Skin of body (tissue), 2 donors: Measurements from ENCODE around the gene MKRN2. TPM values are rescaled to one million over a fixed set of nuclear protein-coding genes. Genes with fewer than 3 reads are reported as not detected.
"Not testable (repeated sequence)": the region's sequence is repeated elsewhere in the genome, so short reads cannot be mapped to it uniquely, and the experiment has no call there.

Experiments
- DNase-seq: peaks from one replicate; lab custom pipeline; 2025; lab: John Stamatoyannopoulos, UW
- total RNA-seq: library from RNA; depleted of rRNA; stranded (reverse); fragments of >200 nt; gene quantifications from one replicate; pipeline ENCODE4 v1.2.3, GENCODE V29; 2014

Gene MKRN2
- total RNA-seq, 1 donor from 2014 or later = 27.0 TPM

DNA sequence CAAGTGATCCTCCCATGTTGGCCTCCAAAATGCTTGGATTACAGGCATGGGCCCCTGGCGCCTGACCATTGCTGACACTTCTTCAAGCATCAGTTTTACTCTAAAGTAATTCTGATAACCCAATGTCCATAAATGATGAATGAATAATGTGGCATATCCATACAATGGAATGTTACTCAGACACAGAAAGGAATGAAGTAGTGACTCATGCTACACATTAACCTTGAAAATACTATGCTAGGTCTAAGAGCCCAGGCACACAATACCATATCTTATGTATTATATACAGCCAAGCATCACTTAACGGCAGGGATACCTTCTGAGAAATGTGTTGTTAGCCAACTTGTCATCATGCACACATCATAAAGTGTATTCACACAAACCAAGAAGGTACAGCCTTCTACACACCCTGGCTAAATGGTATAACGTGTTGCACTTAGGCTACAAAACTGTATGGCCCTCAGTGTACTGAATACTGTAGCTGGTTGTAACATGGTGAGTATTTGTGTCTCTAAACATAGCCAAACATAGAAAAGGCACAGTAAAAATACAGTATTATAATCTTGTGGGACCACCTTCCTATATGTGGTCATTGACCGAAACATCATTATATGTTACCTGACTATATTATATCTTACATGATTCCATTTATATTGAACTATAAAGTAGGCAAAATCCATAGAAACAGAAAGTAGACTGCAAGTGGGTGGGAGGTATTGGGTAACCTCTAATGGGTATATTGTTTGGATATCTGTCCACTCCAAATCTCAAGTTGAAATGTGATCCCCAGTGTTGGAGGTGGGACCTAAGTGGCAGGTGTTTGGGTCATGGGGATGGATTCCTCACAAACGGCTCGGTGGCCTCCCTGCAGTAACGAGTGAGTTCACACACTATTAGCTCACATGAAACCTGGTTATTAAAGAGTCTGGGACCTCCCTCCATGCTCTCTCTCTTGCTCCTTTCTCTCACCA is 31.4 kb downstream of the MKRN2 start:
- DNase-seq = no peak

DNA sequence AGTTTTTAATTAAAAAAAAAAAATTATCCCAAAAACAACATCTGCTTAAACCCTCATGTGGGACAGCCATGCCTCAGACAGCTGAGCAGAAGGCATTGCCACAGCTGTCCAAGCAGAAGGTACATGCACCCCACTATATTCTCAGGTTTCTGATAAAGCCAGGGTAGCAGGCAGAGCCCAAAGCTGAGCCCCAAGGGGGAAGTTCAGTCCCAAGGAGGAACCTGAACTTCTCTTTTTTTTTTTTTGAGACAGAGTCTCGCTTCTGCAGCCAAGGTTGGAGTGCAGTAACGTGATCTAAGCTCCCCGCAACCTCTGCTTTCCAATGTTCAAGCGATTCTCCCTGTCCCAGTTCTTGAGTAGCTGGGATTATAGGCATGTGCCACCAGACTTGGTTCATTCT is 33.2 kb downstream of the MKRN2 start:
- DNase-seq = no peak

DNA sequence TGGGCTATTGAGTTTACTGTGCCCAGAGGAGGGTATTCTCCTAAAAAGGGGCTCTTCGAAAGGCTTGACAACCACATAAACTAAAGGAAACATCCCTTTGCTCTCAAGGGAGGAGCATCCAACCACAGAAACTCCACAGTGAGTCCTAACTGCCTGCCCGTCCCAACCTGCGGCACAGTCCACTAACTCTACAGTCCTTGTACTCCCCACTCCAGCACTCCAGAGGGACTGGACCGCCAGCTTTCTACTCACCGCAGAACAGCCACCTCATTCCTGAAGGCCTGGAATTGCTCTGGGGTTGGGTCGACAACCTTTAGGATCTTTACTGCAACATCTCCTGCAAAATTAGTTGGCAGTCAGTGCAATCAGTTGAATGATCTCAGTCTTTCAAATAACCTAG is 34.6 kb downstream of the MKRN2 start:
- DNase-seq = no peak

DNA sequence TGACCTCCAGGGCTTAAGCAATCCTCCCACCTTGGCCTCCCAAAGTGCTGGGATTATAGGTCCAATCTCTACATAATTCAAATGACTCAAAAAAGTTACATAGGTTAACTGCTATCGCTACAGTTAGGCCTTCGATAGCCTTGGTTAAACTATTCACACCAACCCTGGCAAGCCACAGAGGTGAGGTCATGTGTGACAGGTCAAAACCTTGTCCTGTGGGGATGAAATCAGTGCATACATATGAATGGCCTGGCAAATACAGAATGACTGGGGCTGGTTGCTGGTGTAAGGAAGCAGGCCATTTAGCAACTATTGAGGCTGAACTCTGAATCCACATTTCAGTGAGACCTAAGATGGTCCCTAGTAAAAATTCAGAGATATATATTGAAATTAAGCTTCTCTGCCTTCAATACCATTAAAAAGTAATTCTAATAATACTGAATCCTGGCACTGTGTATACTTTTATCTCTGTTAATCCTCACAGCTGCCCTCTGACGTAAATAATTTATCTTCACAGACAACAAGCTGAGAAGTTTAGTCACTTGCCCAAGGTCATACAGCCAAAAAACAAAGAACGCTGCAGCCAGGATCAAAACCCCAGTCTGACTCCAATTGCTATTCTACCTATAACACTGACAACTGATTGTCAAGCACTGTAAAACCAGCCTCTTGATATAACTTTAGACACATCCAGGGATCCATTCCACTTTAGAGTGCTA is 35.3 kb downstream of the MKRN2 start:
- no peak for DNase-seq

DNA sequence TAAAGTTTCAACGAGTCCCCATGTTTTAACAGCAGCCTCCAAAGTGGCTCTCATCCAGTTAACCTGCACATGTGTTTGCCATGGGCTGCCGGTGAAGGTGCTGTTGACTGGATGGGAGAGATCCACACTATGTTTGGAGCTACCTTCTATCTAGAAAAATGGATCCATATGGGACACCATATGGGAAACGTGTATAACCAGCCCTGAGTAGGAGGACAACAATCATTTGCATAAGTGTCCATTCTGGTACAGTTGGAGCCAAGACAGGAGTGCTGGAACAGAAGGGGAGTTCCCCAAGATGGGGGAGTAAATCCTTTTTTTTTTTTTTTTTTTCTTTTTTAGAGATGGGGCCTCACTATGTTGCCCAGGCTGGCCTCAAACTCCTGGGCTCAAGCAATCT is 36.6 kb downstream of the MKRN2 start:
- no peak for DNase-seq

DNA sequence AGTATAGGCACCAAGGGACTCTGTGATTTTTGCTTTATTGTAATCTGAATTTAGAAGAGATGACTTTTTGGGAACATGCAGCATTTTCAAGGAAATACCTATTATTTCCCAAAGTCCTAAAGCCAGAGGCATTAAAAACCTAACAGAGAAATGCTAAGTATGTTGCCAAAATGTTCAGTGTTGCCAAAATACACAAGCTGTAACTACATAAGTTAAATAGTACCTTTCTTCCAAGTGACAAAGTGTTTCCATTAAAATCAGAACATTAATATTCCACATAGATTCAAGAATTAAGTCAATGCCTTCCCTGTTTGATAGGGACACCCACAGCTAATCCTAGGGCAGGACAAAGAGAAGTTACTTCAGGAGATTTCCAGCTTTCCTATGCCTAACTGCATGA is 42.0 kb downstream of the MKRN2 start:
- no peak for DNase-seq

DNA sequence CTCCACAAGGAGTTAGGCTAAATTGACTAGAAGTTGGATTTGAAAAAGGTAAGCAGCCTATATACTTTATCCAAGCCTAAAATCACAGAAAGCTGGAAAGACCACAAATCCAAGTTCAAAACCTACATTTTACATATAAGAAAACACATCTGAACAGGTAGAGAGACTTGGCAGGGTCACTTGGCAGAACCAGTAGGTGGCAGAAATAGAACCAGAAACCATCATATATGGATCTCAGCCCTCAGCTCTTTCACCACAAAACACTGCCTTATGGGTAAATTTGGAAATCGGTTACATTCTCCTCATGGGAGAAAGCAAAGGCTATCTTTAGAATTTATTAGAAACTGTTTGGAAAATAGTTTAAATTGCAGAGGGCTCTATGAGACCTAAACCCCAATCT is 44.2 kb downstream of the MKRN2 start:
- DNase-seq = no peak

DNA sequence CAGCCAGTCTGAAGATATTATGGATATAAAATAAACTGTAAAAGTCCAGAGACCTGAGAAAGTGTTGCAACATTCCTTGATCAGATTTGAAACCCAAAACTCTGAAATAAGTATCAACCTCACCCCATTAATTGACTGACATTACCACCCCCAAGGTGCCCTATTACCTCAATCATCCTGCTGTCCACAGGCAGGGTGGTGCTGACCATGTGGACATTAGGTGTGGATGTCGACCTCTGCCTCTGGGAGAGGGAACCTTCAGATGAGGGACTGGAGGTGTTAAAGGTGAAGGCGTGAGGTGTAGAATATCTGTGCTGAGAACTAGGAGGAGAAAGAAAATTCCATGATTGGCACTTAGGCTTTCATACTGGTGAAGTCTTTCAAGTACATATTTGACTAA is 47.1 kb downstream of the MKRN2 start:
- no peak for DNase-seq

DNA sequence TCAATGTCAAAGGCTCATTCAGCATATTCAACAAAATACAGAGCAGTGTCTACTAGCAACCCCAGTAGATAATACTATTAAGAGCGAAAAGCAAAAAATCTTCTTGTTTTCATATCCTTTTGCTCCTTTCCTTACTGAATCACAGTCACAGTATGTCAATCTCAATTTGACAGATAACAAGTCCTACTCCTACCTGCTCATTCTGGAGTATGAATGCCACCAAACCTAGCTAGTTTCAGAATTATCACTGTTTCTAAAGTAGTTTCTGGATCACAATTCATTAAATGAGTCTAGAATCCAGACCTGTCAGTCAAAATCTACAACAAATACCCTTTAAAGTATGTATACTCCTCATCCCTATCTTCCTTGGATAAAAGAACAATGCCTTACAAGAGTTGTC is 51.5 kb downstream of the MKRN2 start:
- DNase-seq = no peak

DNA sequence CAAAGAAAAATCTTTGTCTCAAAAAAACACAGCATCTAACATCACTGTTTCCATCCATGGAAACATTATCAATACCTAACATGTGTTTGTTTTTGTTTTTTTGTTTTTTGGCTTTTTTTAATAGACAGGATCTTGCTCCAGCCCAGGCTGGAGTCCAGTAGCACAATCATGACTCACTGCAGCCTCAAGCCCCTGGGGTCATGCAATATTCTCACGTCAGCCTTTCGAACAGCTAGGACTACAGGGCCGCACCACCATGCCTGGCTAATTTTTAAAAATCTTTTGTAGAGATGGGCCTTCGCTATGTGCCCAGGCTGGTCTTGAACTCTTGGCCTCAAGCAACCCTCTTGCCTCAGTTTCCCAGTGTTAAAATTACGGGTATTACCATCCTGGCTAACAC is 54.2 kb downstream of the MKRN2 start:
- no peak for DNase-seq

DNA sequence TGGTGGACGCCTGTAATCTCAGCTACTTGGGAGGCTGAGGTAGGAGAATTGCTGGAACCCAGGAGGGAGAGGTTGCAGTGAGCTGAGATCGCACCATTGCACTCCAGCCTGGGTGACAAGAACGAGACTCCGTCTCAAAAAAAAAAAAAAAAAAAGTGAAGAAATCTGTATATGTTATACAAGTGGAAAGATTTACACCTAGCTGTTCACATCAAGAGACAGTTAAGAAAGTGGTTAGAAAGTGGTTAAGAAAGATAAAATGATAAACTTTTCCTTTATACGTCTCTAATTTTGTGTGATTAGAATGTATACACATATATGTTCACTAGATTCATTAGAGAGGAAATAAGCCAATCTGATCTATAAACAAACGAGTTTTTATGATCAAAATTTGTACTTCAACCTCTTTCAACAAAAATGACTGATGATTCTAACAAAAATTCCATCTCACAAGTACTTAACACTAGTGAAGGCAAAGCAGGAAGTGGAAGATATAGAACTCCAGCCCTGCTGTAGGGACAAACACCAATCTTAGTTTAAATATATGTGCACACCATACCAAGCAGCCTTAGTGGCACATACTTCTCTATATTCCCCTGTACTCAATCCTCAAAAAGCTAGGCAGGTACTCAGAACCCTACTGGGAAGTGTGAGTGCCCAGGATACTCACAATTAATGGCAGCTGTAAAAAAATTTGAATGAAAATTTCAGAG is 55.8 kb downstream of the MKRN2 start:
- DNase-seq = no peak

DNA sequence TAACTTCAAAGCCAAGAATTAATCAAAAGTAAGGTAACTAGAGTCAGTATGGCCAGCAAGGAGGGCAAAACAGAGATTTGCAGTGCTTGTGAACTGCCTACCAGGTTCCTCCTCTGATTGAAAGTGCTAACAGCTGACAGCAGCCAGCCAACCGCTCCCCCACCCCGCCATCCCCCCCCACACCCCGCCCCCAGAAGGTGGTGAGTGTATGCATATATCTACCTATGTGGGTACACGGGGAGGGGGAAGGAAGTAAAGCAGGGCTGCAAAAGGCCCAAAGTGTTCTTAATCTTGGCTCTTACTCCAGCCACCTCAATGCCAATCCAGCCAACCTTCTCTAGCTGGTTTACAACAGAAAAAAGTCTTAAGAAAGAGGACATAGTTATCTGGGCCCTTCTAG is 56.4 kb downstream of the MKRN2 start:
- DNase-seq = no peak

DNA sequence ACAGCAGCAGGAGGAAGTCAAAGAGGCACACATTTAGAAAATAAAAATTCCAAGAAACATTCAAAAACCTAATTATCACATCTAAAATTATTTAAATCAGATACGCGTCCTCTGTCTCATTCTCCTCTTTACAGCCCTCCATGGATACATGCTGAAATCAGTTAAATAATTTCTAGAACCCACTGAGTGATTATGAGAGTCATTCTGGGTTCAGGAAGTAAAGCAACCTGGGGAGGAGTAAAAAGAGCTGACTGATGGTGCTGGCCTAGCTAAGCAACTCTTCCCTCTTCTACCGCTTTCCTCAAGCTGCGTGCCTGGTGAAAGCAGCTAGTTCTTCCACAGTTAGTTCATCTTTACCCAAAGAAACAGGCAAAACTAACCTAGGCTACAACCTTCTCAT is 58.4 kb downstream of the MKRN2 start:
- DNase-seq = no peak

DNA sequence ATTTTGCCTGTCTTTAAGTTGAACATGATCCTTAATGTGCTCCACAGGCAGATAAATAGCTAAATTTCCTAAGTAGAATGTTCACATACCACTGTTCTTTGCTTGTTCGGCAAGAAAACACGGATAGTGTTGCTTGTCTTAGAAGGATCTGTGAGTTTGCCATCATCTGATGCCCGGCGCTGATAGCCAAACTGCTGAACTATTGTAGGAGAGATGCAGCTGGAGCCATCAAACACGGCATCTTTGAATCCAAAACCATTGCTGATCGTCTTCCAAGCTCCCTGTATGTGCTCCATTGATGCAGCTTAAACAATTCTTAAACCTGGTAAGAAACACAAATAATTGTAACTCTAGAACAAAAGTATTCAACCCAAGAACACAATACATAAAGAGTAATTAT is 61.5 kb downstream of the MKRN2 start:
- no peak for DNase-seq

DNA sequence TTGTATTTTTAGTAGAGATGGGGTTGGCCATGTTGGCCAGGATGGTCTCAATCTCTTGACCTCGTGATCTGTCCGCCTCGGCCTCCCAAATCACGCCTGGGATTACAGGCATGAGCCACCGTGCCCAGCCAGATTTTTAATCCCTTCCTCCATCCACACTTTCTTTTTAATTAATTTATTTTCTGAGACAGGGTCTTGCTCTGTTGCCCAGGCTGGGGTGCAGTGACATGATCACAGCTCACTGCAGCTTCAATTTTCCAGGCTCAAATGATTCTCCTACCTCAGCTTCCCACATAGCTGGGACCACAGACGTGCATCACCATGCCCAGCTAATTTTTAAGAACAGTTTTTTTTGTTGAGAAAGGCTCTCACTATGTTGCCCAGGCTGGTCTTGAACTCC is 63.4 kb downstream of the MKRN2 start:
- no peak for DNase-seq

DNA sequence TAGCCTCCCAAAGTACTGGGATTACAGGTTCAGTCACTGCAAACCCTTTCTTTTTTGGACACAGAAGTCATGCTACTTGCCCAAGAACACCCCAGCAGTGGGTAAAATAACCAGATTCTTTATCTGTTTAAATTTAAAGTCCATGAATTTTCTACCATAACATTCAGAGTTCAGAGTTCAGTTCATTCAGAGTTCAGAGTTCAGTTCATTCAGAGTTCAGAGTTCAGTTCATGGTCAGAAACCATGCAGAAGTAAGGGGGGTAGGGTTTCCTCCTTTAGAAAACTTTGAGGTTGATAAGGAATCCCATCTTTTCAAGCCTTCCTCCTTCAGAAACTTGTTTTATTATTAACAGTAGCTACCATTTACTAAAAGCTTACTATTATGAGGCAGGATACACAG is 63.8 kb downstream of the MKRN2 start:
- DNase-seq = no peak

DNA sequence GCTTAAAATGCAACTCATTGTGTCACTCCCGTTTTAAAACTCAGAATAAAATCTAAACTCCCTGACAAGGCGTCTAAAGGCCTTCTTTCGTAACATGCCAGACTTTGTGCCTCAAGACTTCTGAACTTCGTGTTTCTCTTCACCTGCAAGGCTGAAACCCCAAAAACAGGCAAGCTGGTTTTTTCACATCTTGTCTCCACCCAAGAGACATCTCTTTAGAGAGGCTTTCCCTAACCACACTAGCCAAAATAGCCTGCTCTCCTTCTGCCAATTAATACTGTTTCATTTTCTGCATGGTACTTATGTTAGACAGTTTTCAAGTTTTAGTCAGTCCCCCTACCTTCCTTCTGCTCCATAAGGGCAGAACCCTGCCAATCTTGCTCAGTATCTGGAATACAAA is 65.4 kb downstream of the MKRN2 start:
- DNase-seq = no peak

DNA sequence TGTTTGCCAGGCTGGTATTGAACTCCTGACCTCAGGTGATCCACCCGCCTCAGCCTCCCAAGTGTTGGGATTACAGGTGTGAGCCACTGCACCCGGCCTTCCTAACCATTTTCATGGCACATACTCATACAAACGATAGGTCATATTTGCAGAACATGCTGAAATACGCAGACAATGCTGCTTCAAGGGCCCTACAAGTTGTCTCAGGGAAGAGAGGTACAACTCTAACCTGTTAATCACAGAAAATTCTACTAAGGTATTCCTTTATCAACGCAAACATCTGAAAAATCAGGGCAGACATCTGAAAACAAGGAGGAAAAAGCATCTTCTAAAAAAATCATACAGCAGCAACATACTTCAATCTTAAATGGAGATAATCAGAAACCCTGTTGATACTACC is 67.2 kb downstream of the MKRN2 start:
- no peak for DNase-seq

DNA sequence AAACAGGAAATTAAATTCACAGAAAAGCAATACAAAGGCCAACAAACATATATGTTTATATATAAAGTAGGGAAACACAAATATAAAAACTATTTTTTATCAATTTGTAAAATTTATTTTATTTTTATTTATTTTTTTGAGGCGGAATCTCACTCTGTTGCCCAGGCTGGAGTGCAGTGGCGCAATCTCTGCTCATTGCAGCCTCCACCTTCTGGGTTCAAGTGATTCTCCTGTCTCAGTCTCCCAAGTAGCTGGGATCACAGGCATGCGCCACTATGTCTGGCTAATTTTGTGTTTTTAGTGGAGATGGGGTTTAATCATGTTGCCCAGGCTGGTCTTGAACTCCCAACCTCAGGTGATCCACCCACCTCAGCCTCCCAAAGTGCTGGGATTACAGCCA is 68.1 kb downstream of the MKRN2 start:
- not testable (repeated sequence) for DNase-seq

DNA sequence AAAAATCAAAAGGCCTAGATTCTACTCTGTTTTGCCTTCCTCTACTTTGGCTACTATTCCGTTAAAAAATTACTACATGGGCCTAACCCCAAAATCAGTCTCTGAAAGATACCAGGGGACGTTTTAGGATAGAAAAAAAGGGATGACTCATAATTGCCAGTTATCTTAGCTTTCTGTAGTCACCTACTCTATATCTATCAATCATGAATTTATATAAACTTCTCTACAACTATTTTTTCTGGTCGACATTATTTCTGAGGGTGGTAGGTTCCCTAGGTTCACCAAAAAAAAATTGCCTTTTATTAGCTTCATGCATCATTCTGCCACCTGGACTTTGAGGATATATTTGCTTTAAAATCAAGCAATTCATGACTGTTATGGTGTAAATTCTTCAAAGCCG is 70.5 kb downstream of the MKRN2 start:
- DNase-seq = no peak

DNA sequence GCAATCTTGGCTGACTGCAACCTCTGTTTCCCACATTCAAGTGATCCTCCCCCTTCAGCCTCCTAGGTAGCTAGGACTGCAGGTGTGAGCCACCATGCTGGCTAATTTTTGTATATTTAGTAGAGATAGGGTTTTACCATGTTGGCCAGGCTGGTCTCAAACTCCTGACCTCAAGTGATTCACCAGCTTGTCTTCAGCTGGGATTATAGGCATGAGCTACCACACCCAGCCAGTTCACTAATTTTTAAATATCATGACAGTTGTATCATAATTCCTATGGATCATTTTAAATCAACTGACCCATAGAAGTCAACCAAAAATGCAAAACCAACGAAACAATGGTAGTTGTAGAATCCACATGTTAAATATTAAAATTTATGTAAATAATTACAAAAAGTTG is 71.9 kb downstream of the MKRN2 start:
- DNase-seq = no peak

DNA sequence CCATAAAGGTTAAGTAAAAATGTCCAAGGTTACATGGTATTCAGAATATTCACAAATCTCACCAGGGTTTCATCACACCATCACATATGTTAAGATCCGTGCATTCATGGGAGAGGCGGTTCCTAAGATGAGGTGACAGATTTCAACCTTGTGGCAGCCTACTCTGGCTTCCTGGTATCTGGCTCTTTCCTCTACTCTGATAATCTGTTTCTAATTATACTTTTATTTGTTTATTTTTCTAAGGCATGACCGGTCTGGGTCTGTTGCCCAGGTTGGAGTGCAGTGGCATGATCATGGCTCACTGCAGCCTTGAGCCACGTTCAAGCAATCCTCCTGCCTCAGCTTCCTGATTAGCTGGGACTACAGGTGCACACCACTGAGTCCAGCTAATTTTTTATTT is 72.7 kb downstream of the MKRN2 start:
- no peak for DNase-seq
